HepG2 (cell line): Measurements from ENCODE around the gene SNRPD2. TPM values are rescaled to one million over a fixed set of nuclear protein-coding genes. Genes with fewer than 3 reads are reported as not detected.

Experiments used
- ATF5 ChIP-seq: sonication (generic); formaldehyde crosslinking; IDR thresholded peaks from 2 replicates; pipeline ENCODE4 v1.4.0; 2020; ENCODE audit warnings: mild to moderate bottlenecking, low read depth, missing genetic modification reagents
- ATRX ChIP-seq: sonication (generic); formaldehyde crosslinking; IDR thresholded peaks from 2 replicates; pipeline ENCODE4 v1.4.0; 2020; ENCODE audit warnings: missing genetic modification reagents, borderline replicate concordance
- DZIP1 ChIP-seq: sonication (generic); formaldehyde crosslinking; IDR thresholded peaks from 2 replicates; pipeline ENCODE4 v1.5.0; 2020; ENCODE audit warnings: mild to moderate bottlenecking, missing genetic modification reagents
- HOXD1 ChIP-seq: sonication (generic); formaldehyde crosslinking; IDR thresholded peaks from 2 replicates; pipeline ENCODE4 v1.5.0; 2020; ENCODE audit warnings: missing genetic modification reagents
- KAT8 ChIP-seq: IDR thresholded peaks from 2 replicates; pipeline ENCODE4 v1.6.1; 2016; ENCODE audit warnings: missing genetic modification reagents, missing compliant biosample characterization
- KLF11 ChIP-seq: IDR thresholded peaks from 2 replicates; pipeline ENCODE4 v1.6.1; 2016; ENCODE audit warnings: missing compliant biosample characterization
- NFAT5 ChIP-seq: sonication (generic); formaldehyde crosslinking; IDR thresholded peaks from 2 replicates; pipeline ENCODE4 v1.4.0; 2020; ENCODE audit warnings: missing genetic modification reagents
- NFYC ChIP-seq: IDR thresholded peaks from 2 replicates; pipeline ENCODE4 v1.6.1; 2016; ENCODE audit warnings: missing genetic modification reagents, missing compliant biosample characterization
- PATZ1 ChIP-seq: sonication (generic); formaldehyde crosslinking; IDR thresholded peaks from 2 replicates; pipeline ENCODE4 v1.4.0; 2020; ENCODE audit warnings: missing genetic modification reagents
- RFX1 ChIP-seq: fragments of 450-650 bp; IDR thresholded peaks from 2 replicates; pipeline ENCODE4 v1.6.1; 2017
- SMAD9 ChIP-seq: sonication (generic); formaldehyde crosslinking; IDR thresholded peaks from 2 replicates; pipeline ENCODE4 v1.5.1; 2020; ENCODE audit warnings: mild to moderate bottlenecking, missing genetic modification reagents
- TBX3 ChIP-seq: fragments of 450-650 bp; IDR thresholded peaks from 2 replicates; pipeline ENCODE4 v1.6.1; 2017; ENCODE audit warnings: antibody characterized with exemption, mild to moderate bottlenecking, inconsistent platforms, borderline replicate concordance
- YEATS2 ChIP-seq: sonication (generic); formaldehyde crosslinking; IDR thresholded peaks from 2 replicates; pipeline ENCODE4 v1.4.0; 2020; ENCODE audit warnings: missing genetic modification reagents, borderline replicate concordance
- ZKSCAN1 ChIP-seq: fragments of 150-350 bp; IDR thresholded peaks from 2 replicates; pipeline ENCODE4 v1.6.1; 2014; ENCODE audit warnings: low read length
- ZNF263 ChIP-seq: sonication (generic); formaldehyde crosslinking; IDR thresholded peaks from 2 replicates; pipeline ENCODE4 v1.4.0; 2020; ENCODE audit warnings: missing genetic modification reagents
- ZSCAN20 ChIP-seq: sonication (generic); formaldehyde crosslinking; IDR thresholded peaks from 2 replicates; pipeline ENCODE4 v1.4.0; 2020; ENCODE audit warnings: missing genetic modification reagents, mild to moderate bottlenecking, borderline replicate concordance
- ZSCAN25 ChIP-seq: sonication (generic); formaldehyde crosslinking; IDR thresholded peaks from 2 replicates; pipeline ENCODE4 v1.8.0; 2022; ENCODE audit warnings: mild to moderate bottlenecking, missing genetic modification reagents
- ZSCAN31 ChIP-seq: sonication (generic); formaldehyde crosslinking; IDR thresholded peaks from 2 replicates; pipeline ENCODE4 v1.5.0; 2020; ENCODE audit warnings: low read depth, mild to moderate bottlenecking, missing genetic modification reagents
- polyA plus RNA-seq, 8 experiments: library from polyadenylated mRNA; depleted of rRNA in 3 of 8; stranded (reverse) in 7 of 8; unstranded in 1 of 8; fragments of >200 nt; fragmentation: Illumina TruSeq in 4 of 8; extraction: Trizol in 4 of 8; gene quantifications; 2 replicates each; pipeline versions ENCODE4 v1.2.1 to v1.2.3, GENCODE V29; 2011 to 2016; ENCODE audit warnings: low read depth in 4 of 8, missing spikeins in 1 of 8, mixed read lengths in 1 of 8; ENCODE audit not compliant: insufficient read depth in 1 of 8
- total RNA-seq, 5 experiments: library from RNA; depleted of rRNA; stranded (reverse); fragments of >200 nt; fragmentation: Illumina TruSeq; extraction: Trizol; gene quantifications; 2 replicates each; pipeline ENCODE4 v1.2.3, GENCODE V29; 2016; ENCODE audit warnings: low read depth in 1 of 5

The SNRPD2 gene
- total and polyA plus RNA-seq, 2 of the 13 experiments (the other 11 are each of a cell fraction or from before 2014, with no cell fraction given), result 299 to 485 TPM

- 0 out of 2 replicates have a peak, but pooled peaks have one; percentile 24 for TF ChIP-seq ZNF263 (CRISPR knock-in tag)
- TF ChIP-seq ZKSCAN1, result 0 out of 2 replicates have a peak, but pooled peaks have one; percentile 6
- TF ChIP-seq KAT8 (CRISPR knock-in tag), result peak; percentile 61; the same call in 1 of the 2 replicates
- TF ChIP-seq ATF5 (CRISPR knock-in tag), result no peak
- TF ChIP-seq ZSCAN25 (CRISPR knock-in tag), result no peak
- peak; percentile 86 for TF ChIP-seq ZSCAN31 (CRISPR knock-in tag)
- TF ChIP-seq TBX3, result peak; percentile 89
- TF ChIP-seq ZSCAN20 (CRISPR knock-in tag), result no peak
- TF ChIP-seq HOXD1 (CRISPR knock-in tag), result no peak; the same call in 1 of the 2 replicates
- TF ChIP-seq ATRX (CRISPR knock-in tag), result no peak
- TF ChIP-seq KLF11, result no peak; the same call in 1 of the 2 replicates
- TF ChIP-seq PATZ1 (CRISPR knock-in tag), result peak; percentile 1; the same call in 1 of the 2 replicates
- TF ChIP-seq RFX1, result peak; percentile 71
- TF ChIP-seq NFYC (CRISPR knock-in tag), result peak; percentile 96
- 0 out of 2 replicates have a peak, but pooled peaks have one; percentile 12 for TF ChIP-seq NFAT5
- no peak for TF ChIP-seq SMAD9
- TF ChIP-seq DZIP1 (CRISPR knock-in tag), result no peak
- TF ChIP-seq YEATS2 (CRISPR knock-in tag), result peak; percentile 73; the same call in 1 of the 2 replicates
Observed at GRCh38 chr19:45717131-45717982, 25.6 kb upstream of the SNRPD2 start (continued).
